Upper lobe of left lung (tissue), 4 donors: Measurements from ENCODE around the gene TMEM187.

ENCODE experiments used
- CTCF ChIP-seq, 6 experiments: fragments of 450-650 bp in 4 of 6; fragments of 200-600 bp in 2 of 6; sonication (generic) in 2 of 6; IDR thresholded peaks; one replicate each; pipeline ENCODE4 v1.5.1; 2016 to 2019; ENCODE audit warnings: antibody characterized with exemption in 6 of 6
- EP300 ChIP-seq, 4 donors: sonication (generic); formaldehyde crosslinking; IDR thresholded peaks; one replicate each; pipeline ENCODE4 v1.5.1; 2017; ENCODE audit warnings: antibody characterized with exemption in 4 of 4, control low read depth in 2 of 4
- POLR2A ChIP-seq, 4 donors: fragments of 450-650 bp; IDR thresholded peaks; one replicate each; pipeline ENCODE4 v1.5.1; 2016 to 2017; ENCODE audit warnings: antibody characterized with exemption in 4 of 4, mild to moderate bottlenecking in 2 of 4
- POLR2AphosphoS5 ChIP-seq, 2 donors: sonication (generic); formaldehyde crosslinking; IDR thresholded peaks; one replicate each; pipeline ENCODE4 v1.5.1; 2017; ENCODE audit warnings: antibody characterized with exemption in 2 of 2

GRCh38 chrX:153959649-153960048 is 12.9 kb upstream of the TMEM187 start:
- TF ChIP-seq CTCF (IDR thresholded peaks at IDR 0.05): no peak
- no peak for TF ChIP-seq POLR2A (IDR thresholded peaks at IDR 0.05)
- TF ChIP-seq EP300 (IDR thresholded peaks at IDR 0.05): no peak
- TF ChIP-seq POLR2AphosphoS5 (IDR thresholded peaks at IDR 0.05): no peak
